ENCODE results near the gene NAALADL2.

DNA sequence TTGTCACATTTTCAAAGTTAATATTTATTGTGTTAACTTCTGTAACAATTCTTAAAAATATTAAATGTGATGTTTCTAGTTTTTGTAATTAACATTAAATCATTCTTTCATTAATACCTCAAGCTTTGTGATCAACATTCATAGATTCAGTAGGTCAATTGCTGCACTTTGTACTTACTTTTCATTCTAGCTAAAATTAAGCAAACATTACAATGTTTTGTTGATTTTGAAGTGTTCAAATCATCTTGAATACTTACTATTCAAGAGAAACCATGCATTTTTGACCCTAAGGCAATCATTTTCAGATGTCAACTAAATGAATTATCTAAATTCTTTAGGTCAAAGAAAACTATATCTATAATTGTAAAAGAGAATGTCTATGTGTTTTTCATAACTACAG is 933.1 kb downstream of the NAALADL2 start:
- no peak for TF ChIP-seq EZH2 (IDR thresholded peaks at IDR 0.05; ENCODE audit: low read length, unreplicated experiment)
- TF ChIP-seq, protein P1, sequence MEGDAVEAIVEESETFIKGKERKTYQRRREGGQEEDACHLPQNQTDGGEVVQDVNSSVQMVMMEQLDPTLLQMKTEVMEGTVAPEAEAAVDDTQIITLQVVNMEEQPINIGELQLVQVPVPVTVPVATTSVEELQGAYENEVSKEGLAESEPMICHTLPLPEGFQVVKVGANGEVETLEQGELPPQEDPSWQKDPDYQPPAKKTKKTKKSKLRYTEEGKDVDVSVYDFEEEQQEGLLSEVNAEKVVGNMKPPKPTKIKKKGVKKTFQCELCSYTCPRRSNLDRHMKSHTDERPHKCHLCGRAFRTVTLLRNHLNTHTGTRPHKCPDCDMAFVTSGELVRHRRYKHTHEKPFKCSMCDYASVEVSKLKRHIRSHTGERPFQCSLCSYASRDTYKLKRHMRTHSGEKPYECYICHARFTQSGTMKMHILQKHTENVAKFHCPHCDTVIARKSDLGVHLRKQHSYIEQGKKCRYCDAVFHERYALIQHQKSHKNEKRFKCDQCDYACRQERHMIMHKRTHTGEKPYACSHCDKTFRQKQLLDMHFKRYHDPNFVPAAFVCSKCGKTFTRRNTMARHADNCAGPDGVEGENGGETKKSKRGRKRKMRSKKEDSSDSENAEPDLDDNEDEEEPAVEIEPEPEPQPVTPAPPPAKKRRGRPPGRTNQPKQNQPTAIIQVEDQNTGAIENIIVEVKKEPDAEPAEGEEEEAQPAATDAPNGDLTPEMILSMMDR (conservative IDR thresholded peaks at IDR 0.05; ENCODE audit: low read depth, low read length) = no peak
